ENCODE measurements around the gene ALAS1.

GRCh38 chr3:52181543-52181942, 16.4 kb upstream of the ALAS1 start:
- TF ChIP-seq EZH2phosphoT487 (IDR thresholded peaks at IDR 0.05; ENCODE audit: borderline replicate concordance, low read depth, low read length): no peak
- TF ChIP-seq CTCF (conservative IDR thresholded peaks at IDR 0.05; ENCODE audit: low read length): no peak

Data from OCI-LY7 (cell line).